AG04449 (cell line): Measurements from ENCODE around the gene ZNF519.

ENCODE experiments used
- CTCF ChIA-PET: fragments of 350-600 bp; formaldehyde crosslinking; extraction: SDS; loops from one replicate; lab custom pipeline; 2021; ENCODE audit warnings: antibody characterized with exemption; lab: Yijun Ruan, JAX
- POLR2A ChIA-PET: fragments of 400-600, 350-600 bp; formaldehyde crosslinking; extraction: SDS; loops from one replicate; lab custom pipeline; 2020; ENCODE audit warnings: antibody characterized with exemption, inconsistent platforms; lab: Yijun Ruan, JAX
- DNase-seq: peaks from one replicate; pipeline ENCODE4 v3.0.0-alpha.2; 2010; ENCODE audit warnings: low read depth, low spot score
- H3K4me3 ChIP-seq: 2 replicates; pipeline ENCODE4 v1.5.1; 2011; ENCODE audit warnings: low read depth, mild to moderate bottlenecking, control low read depth, low read length
- TF ChIP-seq, protein P1 (sequence below): IDR thresholded peaks from one replicate; pipeline ENCODE4 v1.5.1; 2011; ENCODE audit warnings: mild to moderate bottlenecking, moderate library complexity, low read length, control low read depth, inconsistent platforms; ENCODE audit not compliant: insufficient read depth; ENCODE audit errors: missing control alignments

Gene ZNF519

DNA sequence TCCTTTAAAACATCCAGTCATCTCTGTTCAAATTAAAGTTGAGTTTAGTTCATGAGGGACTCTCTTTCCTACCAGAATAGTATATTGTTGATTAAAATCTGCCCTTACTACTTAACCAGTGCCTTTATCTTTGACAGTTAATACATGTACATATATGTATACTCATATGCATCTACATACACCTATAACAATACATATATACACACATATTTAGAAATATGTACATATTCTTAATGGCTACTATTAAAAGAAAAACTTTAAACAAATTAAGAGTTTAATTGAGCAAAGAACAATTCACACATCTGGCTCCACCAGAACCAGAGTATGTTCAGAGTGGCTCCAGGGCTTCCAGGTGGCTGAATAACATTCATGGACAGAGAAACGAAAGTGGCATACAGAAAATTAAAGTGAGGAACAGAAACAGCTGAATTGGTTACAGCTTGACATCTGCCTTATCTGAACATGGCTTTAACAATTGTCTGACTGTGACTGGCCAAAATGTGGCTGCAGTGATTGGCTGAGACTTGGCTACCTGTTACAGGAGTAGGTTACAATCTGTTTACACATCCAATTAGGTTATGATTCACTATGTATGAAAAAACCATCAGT is 38.8 kb downstream of the ZNF519 start:
- no peak for DNase-seq
- TF ChIP-seq, protein P1, sequence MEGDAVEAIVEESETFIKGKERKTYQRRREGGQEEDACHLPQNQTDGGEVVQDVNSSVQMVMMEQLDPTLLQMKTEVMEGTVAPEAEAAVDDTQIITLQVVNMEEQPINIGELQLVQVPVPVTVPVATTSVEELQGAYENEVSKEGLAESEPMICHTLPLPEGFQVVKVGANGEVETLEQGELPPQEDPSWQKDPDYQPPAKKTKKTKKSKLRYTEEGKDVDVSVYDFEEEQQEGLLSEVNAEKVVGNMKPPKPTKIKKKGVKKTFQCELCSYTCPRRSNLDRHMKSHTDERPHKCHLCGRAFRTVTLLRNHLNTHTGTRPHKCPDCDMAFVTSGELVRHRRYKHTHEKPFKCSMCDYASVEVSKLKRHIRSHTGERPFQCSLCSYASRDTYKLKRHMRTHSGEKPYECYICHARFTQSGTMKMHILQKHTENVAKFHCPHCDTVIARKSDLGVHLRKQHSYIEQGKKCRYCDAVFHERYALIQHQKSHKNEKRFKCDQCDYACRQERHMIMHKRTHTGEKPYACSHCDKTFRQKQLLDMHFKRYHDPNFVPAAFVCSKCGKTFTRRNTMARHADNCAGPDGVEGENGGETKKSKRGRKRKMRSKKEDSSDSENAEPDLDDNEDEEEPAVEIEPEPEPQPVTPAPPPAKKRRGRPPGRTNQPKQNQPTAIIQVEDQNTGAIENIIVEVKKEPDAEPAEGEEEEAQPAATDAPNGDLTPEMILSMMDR: no peak
- ChIA-PET POLR2A (no interaction called here), CTCF (no interaction called here)
- H3K4me3 ChIP-seq: no peak overlapping the region

DNA sequence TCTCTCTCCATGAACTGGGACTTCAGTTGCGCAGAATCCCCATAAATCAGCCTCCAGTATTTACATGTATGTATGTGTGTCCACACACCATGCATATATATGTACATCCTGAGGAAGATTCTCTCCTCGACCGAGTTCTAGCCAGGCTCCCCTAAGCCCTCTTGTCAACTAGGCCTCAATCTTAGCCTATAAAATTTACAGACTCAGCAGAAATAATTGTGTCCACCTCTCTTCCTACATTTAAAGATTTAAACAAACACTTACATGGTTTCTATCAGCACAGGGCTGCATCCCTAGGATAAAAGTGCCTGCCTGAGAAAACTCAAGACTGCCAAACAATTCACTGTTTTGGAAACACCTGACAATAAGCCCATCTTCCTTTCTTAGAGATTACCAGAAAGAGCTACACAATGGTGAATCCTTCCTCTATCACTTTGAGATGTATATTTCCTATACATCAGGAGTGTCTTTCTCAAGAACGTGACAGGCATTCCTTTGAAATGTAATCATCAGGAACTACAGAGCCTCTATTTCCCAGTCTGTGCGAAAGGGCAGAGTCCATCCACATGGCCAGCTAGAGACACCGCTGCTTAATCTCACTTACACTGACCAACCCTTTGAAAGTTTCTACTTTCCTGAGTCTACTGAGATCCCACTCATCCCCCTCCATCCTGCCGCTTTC is 39.5 kb downstream of the ZNF519 start:
- TF ChIP-seq, protein P1: no peak
- CTCF ChIA-PET: no interaction called here
- no peak for DNase-seq
- POLR2A ChIA-PET: no interaction called here
- H3K4me3 ChIP-seq: no peak overlapping the region

DNA sequence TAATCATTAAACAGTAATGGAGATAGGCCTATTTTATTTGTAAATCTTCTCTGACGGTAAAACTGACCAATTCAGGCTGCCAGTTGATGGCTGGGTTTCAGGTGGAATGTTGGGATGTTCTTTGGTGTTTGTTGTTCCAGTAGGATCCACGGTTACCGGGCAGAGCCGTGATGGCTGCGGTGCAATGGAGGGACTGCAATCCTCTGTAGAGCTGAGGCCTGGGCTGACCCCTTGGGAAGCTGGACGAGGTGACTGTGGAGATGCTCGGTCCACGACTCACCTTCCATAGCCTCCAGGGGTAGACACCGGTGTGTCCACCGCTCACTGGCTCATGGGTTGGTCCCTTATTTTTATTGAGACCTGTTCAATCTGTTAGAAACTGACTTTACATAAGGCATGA is 42.5 kb downstream of the ZNF519 start:
- POLR2A ChIA-PET: no interaction called here
- no peak overlapping the region for H3K4me3 ChIP-seq
- TF ChIP-seq, protein P1: no peak
- no peak for DNase-seq
- CTCF ChIA-PET: no interaction called here

DNA sequence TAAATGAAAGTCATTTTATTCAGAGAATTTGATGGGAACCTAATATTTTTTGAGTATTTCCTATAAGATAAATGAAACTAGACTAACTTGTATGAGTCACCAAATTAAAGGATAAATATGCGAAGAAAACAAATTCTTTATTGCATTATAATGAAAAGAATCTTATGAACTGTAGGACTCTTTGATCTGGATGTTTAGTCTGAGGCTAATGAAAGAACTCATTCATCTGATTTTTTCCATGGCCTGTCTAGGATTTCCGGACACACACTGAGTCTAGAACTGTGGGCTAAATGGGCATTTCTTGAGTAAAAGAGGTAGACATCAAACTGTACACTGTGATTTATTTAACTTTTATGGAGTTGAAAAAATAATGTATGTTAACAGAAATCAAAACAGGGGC is 43.0 kb downstream of the ZNF519 start:
- ChIA-PET CTCF (no interaction called here), POLR2A (no interaction called here)
- no peak overlapping the region for H3K4me3 ChIP-seq
- DNase-seq: no peak
- TF ChIP-seq, protein P1: no peak

DNA sequence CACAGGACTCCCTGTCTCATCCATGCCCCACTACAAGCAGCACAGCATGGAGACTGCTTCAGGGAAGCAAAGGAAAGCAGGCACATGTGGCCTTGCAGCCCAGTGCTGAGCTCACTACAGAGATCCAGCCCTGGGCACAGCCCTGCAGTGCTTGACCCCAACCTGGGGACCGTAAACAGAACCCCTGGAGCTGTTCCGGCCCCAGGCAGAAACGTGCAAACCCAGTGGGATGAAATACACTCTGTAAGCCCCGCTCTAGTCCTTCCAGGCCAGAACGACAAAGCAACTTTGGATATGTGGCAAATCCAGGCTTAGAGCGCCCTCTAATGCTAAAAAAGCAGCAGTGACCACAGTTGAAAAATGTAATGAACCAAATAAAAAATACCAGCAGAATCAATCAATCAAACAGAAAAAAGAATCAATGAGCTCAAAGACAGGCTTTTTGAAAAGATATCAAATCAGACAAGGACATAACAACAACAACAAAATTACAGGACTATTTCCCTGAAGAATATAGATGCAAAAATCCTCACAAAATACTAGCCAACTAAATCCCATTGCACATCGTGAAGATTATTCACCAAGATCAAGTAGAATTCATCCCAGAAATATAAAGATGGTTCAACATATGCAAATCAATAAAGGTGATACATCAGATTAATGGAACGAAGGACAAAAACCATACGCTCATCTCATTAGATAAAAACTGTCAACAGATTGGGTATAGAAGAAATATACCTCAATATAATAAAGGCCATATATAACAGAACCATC is 45.6 kb downstream of the ZNF519 start:
- DNase-seq: no peak
- no peak overlapping the region for H3K4me3 ChIP-seq
- ChIA-PET POLR2A (no interaction called here), CTCF (interaction anchor here (0.7 to 3.9 kb wide), 20 partner anchors 8 to 529 kb away, joined by 3 to 58 read pairs (median 7); partner anchors contain the start of gene MC5R)
- TF ChIP-seq, protein P1: peak; percentile 44
